GM18519 (cell line): ENCODE results near the gene HAND2.

ENCODE experiments used
- ATAC-seq: cut with Tn5 transposase; IDR thresholded peaks from one replicate; pipeline ENCODE4 v1.9.1; 2021; ENCODE audit warnings: mild to moderate bottlenecking, moderate library complexity; ENCODE audit not compliant: unreplicated experiment, low FRiP score

Gene HAND2

GRCh38 chr4:173529477-173530325, at the start of gene HAND2:
HAND2 (minus strand) TSS chr4:173530229; CDS start chr4:173529289, 940 bp downstream.
- ATAC-seq, result no peak

GRCh38 chr4:173578956-173579355, 48.9 kb upstream of the HAND2 start:
- ATAC-seq, result no peak

- ATAC-seq, result no peak
Measured at GRCh38 chr4:173577963-173578362, 47.9 kb upstream of the HAND2 start.

GRCh38 chr4:173575482-173576152, 45.6 kb upstream of the HAND2 start:
- ATAC-seq, result no peak

GRCh38 chr4:173573725-173574124, 43.7 kb upstream of the HAND2 start:
- no peak for ATAC-seq

GRCh38 chr4:173573286-173573685, 43.3 kb upstream of the HAND2 start:
- ATAC-seq, result no peak

- no peak for ATAC-seq
Measured at GRCh38 chr4:173572493-173573129, 42.6 kb upstream of the HAND2 start.

- ATAC-seq, result no peak
Measured at GRCh38 chr4:173571620-173572019, 41.6 kb upstream of the HAND2 start.

GRCh38 chr4:173565281-173565680, 35.3 kb upstream of the HAND2 start:
- ATAC-seq, result no peak

- no peak for ATAC-seq
Measured at GRCh38 chr4:173564461-173564860, 34.4 kb upstream of the HAND2 start.

GRCh38 chr4:173560896-173561295, 30.9 kb upstream of the HAND2 start:
- no peak for ATAC-seq

GRCh38 chr4:173556398-173557131, 26.5 kb upstream of the HAND2 start:
- no peak for ATAC-seq

- ATAC-seq, result no peak
Measured at GRCh38 chr4:173547889-173548288, 17.9 kb upstream of the HAND2 start.

GRCh38 chr4:173546776-173547175, 16.7 kb upstream of the HAND2 start:
- no peak for ATAC-seq

GRCh38 chr4:173545440-173545839, 15.4 kb upstream of the HAND2 start:
- ATAC-seq, result no peak

- ATAC-seq, result no peak
Measured at GRCh38 chr4:173543266-173543665, 13.2 kb upstream of the HAND2 start.

GRCh38 chr4:173539986-173540385, 10.0 kb upstream of the HAND2 start:
- ATAC-seq, result no peak

- ATAC-seq, result no peak
Measured at GRCh38 chr4:173538909-173539445, 8.9 kb upstream of the HAND2 start.

- no peak for ATAC-seq
Measured at GRCh38 chr4:173538148-173538908, 8.3 kb upstream of the HAND2 start.
